K562 (cell line): ENCODE results near the gene NOXRED1. TPM values are rescaled to one million over a fixed set of nuclear protein-coding genes. Genes with fewer than 3 reads are reported as not detected.

Experiments used
- CCNT2 ChIP-seq: IDR thresholded peaks from 2 replicates; pipeline ENCODE4 v1.6.1; 2011; ENCODE audit warnings: borderline replicate concordance, low read depth, mild to moderate bottlenecking, moderate library complexity, mixed read lengths, low read length; ENCODE audit not compliant: insufficient read length; ENCODE audit errors: extremely low read depth
- CTBP1 ChIP-seq: fragments of 450-650 bp; IDR thresholded peaks from 2 replicates; pipeline ENCODE4 v1.6.1; 2016; ENCODE audit warnings: borderline replicate concordance
- EP300 ChIP-seq: IDR thresholded peaks from 2 replicates; pipeline ENCODE4 v1.6.1; 2012; ENCODE audit warnings: low read length, improper control_type of control experiment
- FOSL1 ChIP-seq: fragments of 200-800 bp; sonication (Bioruptor generic); conservative IDR thresholded peaks from 2 replicates; pipeline ENCODE4 v1.6.1; 2016; ENCODE audit warnings: missing genetic modification characterization, missing compliant biosample characterization
- HDAC1 ChIP-seq, 2 experiments: fragments of 450-650 bp; IDR thresholded peaks; 2 replicates each; pipeline ENCODE4 v1.6.1; 2016 to 2017; ENCODE audit warnings: inconsistent platforms in 1 of 2, mild to moderate bottlenecking in 1 of 2, moderate library complexity in 1 of 2
- RAD21 ChIP-seq, 2 experiments: fragments of 250-450 bp in 1 of 2; fragments of 450-650 bp in 1 of 2; sonication (Bioruptor Pico) in 1 of 2; formaldehyde crosslinking in 1 of 2; IDR thresholded peaks in 1 of 2; conservative IDR thresholded peaks in 1 of 2; 2 replicates each; pipeline versions ENCODE4 v1.4.0 to v1.8.0; 2020 to 2022; ENCODE audit warnings: mild to moderate bottlenecking in 2 of 2, moderate library complexity in 1 of 2
- RFX5 ChIP-seq: IDR thresholded peaks from 2 replicates; pipeline ENCODE4 v1.6.1; 2011; ENCODE audit warnings: low read depth, mild to moderate bottlenecking, improper control_type of control experiment, low read length
- SAP30 ChIP-seq: fragments of 200-600 bp; sonication (generic); IDR thresholded peaks from 2 replicates; pipeline ENCODE4 v1.6.1; 2012; ENCODE audit warnings: borderline replicate concordance, low read depth, mild to moderate bottlenecking, moderate library complexity, low read length, control low read depth, inconsistent platforms; ENCODE audit not compliant: insufficient read depth, poor library complexity, severe bottlenecking
- ZNF436 ChIP-seq: fragments of 250-450, 450-650 bp; sonication (Bioruptor Pico); formaldehyde crosslinking; IDR thresholded peaks from 2 replicates; pipeline ENCODE4 v1.7.0; 2020; ENCODE audit warnings: mild to moderate bottlenecking
- ZNF77 ChIP-seq: fragments of 250-450 bp; sonication (Bioruptor Pico); IDR thresholded peaks from 2 replicates; pipeline ENCODE4 v1.5.0; 2020
- polyA plus RNA-seq, 8 experiments: library from polyadenylated mRNA; depleted of rRNA in 4 of 8; stranded (reverse) in 5 of 8; unstranded in 3 of 8; fragments of >200 nt; fragmentation: Nextera tagmentation in 2 of 8; fragmentation: Illumina TruSeq in 1 of 8; extraction: Ambion mirVana in 2 of 8; extraction: Trizol in 1 of 8; gene quantifications; 2 replicates each; pipeline versions ENCODE4 v1.2.1 to v1.2.3, GENCODE V29; 2011 to 2014; ENCODE audit warnings: inconsistent platforms in 1 of 8, missing spikeins in 1 of 8
- total RNA-seq, 7 experiments: library from RNA; depleted of rRNA in 6 of 7; stranded (reverse); fragments of >200 nt in 6 of 7; fragmentation: Illumina TruSeq in 2 of 7; extraction: Trizol in 2 of 7; gene quantifications; 2 replicates each; pipeline versions ENCODE4 v1.2.1 to v1.2.3, GENCODE V29; 2011 to 2021; ENCODE audit warnings: low replicate concordance in 1 of 7
- TF ChIP-seq, protein P1 (sequence below): sonication (generic); formaldehyde crosslinking; IDR thresholded peaks from 2 replicates; pipeline ENCODE4 v1.8.1; 2023; ENCODE audit warnings: missing genetic modification reagents, mild to moderate bottlenecking, borderline replicate concordance
- TF ChIP-seq, protein P2 (sequence below), 2 experiments: fragments of 450-650 bp; conservative IDR thresholded peaks; 2 replicates each; pipeline ENCODE4 v1.6.1; 2017; ENCODE audit warnings: mild to moderate bottlenecking in 2 of 2, moderate library complexity in 2 of 2
- TF ChIP-seq, protein P3 (sequence below): fragments of 450-650 bp; IDR thresholded peaks from 2 replicates; pipeline ENCODE4 v1.6.1; 2016; ENCODE audit warnings: borderline replicate concordance
- TF ChIP-seq, protein P4 (sequence below): fragments of 450-650 bp; formaldehyde crosslinking; conservative IDR thresholded peaks from 2 replicates; pipeline ENCODE4 v1.4.0; 2022; ENCODE audit warnings: mild to moderate bottlenecking, missing genetic modification characterization
- TF ChIP-seq, protein P5 (sequence below): fragments of 150-350 bp; conservative IDR thresholded peaks from 2 replicates; pipeline ENCODE4 v1.6.1; 2014; ENCODE audit warnings: low read length

The NOXRED1 gene
- total and polyA plus RNA-seq, 9 of the 15 experiments (the other 6 are each of a cell fraction or from before 2014, with no cell fraction given) = 0.15 to 0.85 (median 0.30) TPM

DNA sequence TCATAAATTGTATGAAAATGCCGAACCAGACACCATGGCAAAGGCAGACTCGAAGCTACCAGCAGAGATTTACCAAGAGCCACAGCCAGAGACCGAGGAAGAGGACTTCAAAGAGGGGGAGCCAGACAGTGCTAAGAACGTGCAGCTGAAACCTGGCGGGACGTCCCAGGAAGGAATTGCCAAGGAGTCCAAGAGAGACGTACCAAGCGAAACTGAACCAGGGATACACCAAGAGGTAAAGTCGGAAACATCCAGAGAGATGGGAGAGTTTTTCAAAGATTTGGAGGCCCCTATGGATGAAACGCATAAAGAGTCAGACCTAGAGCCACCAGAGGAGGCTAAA is 45.9 kb downstream of the NOXRED1 start (continued):
- TF ChIP-seq, protein P1, sequence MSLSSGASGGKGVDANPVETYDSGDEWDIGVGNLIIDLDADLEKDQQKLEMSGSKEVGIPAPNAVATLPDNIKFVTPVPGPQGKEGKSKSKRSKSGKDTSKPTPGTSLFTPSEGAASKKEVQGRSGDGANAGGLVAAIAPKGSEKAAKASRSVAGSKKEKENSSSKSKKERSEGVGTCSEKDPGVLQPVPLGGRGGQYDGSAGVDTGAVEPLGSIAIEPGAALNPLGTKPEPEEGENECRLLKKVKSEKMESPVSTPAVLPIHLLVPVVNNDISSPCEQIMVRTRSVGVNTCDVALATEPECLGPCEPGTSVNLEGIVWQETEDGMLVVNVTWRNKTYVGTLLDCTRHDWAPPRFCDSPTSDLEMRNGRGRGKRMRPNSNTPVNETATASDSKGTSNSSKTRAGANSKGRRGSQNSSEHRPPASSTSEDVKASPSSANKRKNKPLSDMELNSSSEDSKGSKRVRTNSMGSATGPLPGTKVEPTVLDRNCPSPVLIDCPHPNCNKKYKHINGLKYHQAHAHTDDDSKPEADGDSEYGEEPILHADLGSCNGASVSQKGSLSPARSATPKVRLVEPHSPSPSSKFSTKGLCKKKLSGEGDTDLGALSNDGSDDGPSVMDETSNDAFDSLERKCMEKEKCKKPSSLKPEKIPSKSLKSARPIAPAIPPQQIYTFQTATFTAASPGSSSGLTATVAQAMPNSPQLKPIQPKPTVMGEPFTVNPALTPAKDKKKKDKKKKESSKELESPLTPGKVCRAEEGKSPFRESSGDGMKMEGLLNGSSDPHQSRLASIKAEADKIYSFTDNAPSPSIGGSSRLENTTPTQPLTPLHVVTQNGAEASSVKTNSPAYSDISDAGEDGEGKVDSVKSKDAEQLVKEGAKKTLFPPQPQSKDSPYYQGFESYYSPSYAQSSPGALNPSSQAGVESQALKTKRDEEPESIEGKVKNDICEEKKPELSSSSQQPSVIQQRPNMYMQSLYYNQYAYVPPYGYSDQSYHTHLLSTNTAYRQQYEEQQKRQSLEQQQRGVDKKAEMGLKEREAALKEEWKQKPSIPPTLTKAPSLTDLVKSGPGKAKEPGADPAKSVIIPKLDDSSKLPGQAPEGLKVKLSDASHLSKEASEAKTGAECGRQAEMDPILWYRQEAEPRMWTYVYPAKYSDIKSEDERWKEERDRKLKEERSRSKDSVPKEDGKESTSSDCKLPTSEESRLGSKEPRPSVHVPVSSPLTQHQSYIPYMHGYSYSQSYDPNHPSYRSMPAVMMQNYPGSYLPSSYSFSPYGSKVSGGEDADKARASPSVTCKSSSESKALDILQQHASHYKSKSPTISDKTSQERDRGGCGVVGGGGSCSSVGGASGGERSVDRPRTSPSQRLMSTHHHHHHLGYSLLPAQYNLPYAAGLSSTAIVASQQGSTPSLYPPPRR = no peak
- TF ChIP-seq ZNF436 (no peak), ZNF77 (CRISPR knock-in tag) (no peak), SAP30 (peak; percentile 72), CTBP1 (no peak), CCNT2 (no peak), EP300 (no peak), HDAC1 (IDR thresholded peaks at IDR 0.05) (0 out of 4 replicates have a peak, but pooled peaks of 1 of the 2 experiments have one; percentile 3), RFX5 (no peak), RAD21 (CRISPR knock-in tag; conservative IDR thresholded peaks at IDR 0.05 in 1 of 2, IDR thresholded peaks at IDR 0.05 in 1 of 2) (no peak), FOSL1 (tag) (no peak)
- TF ChIP-seq, protein P2, sequence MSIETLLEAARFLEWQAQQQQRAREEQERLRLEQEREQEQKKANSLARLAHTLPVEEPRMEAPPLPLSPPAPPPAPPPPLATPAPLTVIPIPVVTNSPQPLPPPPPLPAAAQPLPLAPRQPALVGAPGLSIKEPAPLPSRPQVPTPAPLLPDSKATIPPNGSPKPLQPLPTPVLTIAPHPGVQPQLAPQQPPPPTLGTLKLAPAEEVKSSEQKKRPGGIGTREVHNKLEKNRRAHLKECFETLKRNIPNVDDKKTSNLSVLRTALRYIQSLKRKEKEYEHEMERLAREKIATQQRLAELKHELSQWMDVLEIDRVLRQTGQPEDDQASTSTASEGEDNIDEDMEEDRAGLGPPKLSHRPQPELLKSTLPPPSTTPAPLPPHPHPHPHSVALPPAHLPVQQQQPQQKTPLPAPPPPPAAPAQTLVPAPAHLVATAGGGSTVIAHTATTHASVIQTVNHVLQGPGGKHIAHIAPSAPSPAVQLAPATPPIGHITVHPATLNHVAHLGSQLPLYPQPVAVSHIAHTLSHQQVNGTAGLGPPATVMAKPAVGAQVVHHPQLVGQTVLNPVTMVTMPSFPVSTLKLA (conservative IDR thresholded peaks at IDR 0.05) = no peak
- TF ChIP-seq, protein P3, sequence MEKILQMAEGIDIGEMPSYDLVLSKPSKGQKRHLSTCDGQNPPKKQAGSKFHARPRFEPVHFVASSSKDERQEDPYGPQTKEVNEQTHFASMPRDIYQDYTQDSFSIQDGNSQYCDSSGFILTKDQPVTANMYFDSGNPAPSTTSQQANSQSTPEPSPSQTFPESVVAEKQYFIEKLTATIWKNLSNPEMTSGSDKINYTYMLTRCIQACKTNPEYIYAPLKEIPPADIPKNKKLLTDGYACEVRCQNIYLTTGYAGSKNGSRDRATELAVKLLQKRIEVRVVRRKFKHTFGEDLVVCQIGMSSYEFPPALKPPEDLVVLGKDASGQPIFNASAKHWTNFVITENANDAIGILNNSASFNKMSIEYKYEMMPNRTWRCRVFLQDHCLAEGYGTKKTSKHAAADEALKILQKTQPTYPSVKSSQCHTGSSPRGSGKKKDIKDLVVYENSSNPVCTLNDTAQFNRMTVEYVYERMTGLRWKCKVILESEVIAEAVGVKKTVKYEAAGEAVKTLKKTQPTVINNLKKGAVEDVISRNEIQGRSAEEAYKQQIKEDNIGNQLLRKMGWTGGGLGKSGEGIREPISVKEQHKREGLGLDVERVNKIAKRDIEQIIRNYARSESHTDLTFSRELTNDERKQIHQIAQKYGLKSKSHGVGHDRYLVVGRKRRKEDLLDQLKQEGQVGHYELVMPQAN = peak; percentile 12; the same call in 1 of the 2 replicates
- TF ChIP-seq, protein P4, sequence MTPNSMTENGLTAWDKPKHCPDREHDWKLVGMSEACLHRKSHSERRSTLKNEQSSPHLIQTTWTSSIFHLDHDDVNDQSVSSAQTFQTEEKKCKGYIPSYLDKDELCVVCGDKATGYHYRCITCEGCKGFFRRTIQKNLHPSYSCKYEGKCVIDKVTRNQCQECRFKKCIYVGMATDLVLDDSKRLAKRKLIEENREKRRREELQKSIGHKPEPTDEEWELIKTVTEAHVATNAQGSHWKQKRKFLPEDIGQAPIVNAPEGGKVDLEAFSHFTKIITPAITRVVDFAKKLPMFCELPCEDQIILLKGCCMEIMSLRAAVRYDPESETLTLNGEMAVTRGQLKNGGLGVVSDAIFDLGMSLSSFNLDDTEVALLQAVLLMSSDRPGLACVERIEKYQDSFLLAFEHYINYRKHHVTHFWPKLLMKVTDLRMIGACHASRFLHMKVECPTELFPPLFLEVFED (CRISPR knock-in tag) = no peak
- TF ChIP-seq, protein P5, sequence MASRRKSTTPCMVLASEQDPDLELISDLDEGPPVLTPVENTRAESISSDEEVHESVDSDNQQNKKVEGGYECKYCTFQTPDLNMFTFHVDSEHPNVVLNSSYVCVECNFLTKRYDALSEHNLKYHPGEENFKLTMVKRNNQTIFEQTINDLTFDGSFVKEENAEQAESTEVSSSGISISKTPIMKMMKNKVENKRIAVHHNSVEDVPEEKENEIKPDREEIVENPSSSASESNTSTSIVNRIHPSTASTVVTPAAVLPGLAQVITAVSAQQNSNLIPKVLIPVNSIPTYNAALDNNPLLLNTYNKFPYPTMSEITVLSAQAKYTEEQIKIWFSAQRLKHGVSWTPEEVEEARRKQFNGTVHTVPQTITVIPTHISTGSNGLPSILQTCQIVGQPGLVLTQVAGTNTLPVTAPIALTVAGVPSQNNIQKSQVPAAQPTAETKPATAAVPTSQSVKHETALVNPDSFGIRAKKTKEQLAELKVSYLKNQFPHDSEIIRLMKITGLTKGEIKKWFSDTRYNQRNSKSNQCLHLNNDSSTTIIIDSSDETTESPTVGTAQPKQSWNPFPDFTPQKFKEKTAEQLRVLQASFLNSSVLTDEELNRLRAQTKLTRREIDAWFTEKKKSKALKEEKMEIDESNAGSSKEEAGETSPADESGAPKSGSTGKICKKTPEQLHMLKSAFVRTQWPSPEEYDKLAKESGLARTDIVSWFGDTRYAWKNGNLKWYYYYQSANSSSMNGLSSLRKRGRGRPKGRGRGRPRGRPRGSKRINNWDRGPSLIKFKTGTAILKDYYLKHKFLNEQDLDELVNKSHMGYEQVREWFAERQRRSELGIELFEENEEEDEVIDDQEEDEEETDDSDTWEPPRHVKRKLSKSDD = no peak
